HG03095 (cell line): ENCODE measurements around the gene EHMT2.
A peak's percentile ranks its signal among the peaks of the same experiment; 100 is the strongest.
"Not testable (repeated sequence)": the region's sequence is repeated elsewhere in the genome, so short reads cannot be mapped to it uniquely, and the experiment has no call there.

Source experiments
- ATAC-seq: cut with Tn5 transposase; IDR thresholded peaks from one replicate; pipeline ENCODE4 v1.9.1; 2021; ENCODE audit warnings: moderate library complexity; ENCODE audit not compliant: unreplicated experiment

Gene EHMT2

GRCh38 chr6:31874084-31874670, 23.3 kb downstream of the EHMT2 start:
- no peak for ATAC-seq

- ATAC-seq = no peak
Measured at GRCh38 chr6:31871046-31871659, 26.3 kb downstream of the EHMT2 start.

- no peak for ATAC-seq
Measured at GRCh38 chr6:31870385-31870921, 27.0 kb downstream of the EHMT2 start.

- no peak for ATAC-seq
Measured at GRCh38 chr6:31869343-31869742, 28.2 kb downstream of the EHMT2 start.

GRCh38 chr6:31868658-31868971, 28.9 kb downstream of the EHMT2 start:
- ATAC-seq = not testable (repeated sequence)

GRCh38 chr6:31865205-31866118, 32.0 kb downstream of the EHMT2 start:
- ATAC-seq = no peak

GRCh38 chr6:31864818-31865204, 32.7 kb downstream of the EHMT2 start:
- no peak for ATAC-seq

GRCh38 chr6:31864123-31864562, 33.4 kb downstream of the EHMT2 start:
- not testable (repeated sequence) for ATAC-seq

- peak; percentile 85 for ATAC-seq
Measured at GRCh38 chr6:31862344-31863235, 34.9 kb downstream of the EHMT2 start, which contains the start of gene NEU1. TSS of gene NEU1 (minus strand) at chr6:31862821. CDS start at chr6:31862776, 45 bp downstream.

- no peak for ATAC-seq
Measured at GRCh38 chr6:31861919-31862343, 35.6 kb downstream of the EHMT2 start.

- no peak for ATAC-seq
Measured at GRCh38 chr6:31861150-31861549, 36.3 kb downstream of the EHMT2 start.

GRCh38 chr6:31860349-31860748, 37.1 kb downstream of the EHMT2 start:
- no peak for ATAC-seq

GRCh38 chr6:31859923-31860322, 37.6 kb downstream of the EHMT2 start:
- no peak for ATAC-seq

- no peak for ATAC-seq
Measured at GRCh38 chr6:31858707-31859106, 38.8 kb downstream of the EHMT2 start.

GRCh38 chr6:31857774-31858173, 39.7 kb downstream of the EHMT2 start:
- ATAC-seq = not testable (repeated sequence)

- ATAC-seq = not testable (repeated sequence)
Measured at GRCh38 chr6:31851980-31852718, 45.3 kb downstream of the EHMT2 start.

GRCh38 chr6:31851485-31851832, 46.0 kb downstream of the EHMT2 start:
- no peak for ATAC-seq

- ATAC-seq = no peak
Measured at GRCh38 chr6:31850765-31851484, 46.6 kb downstream of the EHMT2 start.

GRCh38 chr6:31847276-31847978, 50.1 kb downstream of the EHMT2 start:
- ATAC-seq = no peak
